Stimulated activated naive CD8-positive, alpha-beta T cell treated with anti-CD3 and anti-CD28 coated beads, Interleukin-15, Interleukin-2, amounts not matched to agents 100 U/mL and 50 U/mL, for 24 hours (primary cell): Measurements from ENCODE around the gene SPANXN2.
"Not testable (repeated sequence)": the region's sequence is repeated elsewhere in the genome, so short reads cannot be mapped to it uniquely, and the experiment has no call there.

ENCODE experiments used
- ATAC-seq: fragments of 150-1000 bp; cut with Tn5 transposase; one replicate; pipeline ENCODE4 v1.10.0; 2021
- DNase-seq: peaks from one replicate; pipeline ENCODE4 v3.0.0; 2021

SPANXN2 gene, protein sequence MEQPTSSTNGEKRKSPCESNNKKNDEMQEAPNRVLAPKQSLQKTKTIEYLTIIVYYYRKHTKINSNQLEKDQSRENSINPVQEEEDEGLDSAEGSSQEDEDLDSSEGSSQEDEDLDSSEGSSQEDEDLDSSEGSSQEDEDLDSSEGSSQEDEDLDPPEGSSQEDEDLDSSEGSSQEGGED

DNA sequence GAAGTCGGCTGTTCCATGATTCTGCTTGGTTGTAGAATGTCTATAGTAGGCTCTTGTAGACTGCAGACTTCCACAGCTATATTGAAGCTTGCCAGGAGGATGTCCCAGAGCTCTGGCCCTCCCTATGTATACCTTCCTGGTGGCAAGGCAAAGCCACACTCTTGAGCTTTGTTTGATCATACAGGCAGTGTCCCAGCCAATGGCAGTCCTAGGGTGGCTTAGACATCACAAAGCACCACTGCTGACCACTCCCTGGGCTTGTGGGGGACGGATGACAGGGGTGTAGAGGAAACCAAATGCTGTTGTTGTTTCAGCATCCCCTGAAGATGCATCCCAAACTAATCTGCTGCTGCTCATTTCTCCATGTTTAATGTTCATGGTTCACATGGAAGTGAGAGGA lies at the start of gene SPANXN2:
Gene SPANXN2, minus strand, starts transcription at position 101 of the 400 bp plus-strand sequence. Its CDS starts 84 bp downstream, at position 17.
- not testable (repeated sequence) for DNase-seq, ATAC-seq

- no peak for ATAC-seq
- DNase-seq, result no peak
Observed at GRCh38 chrX:143768976-143769375, 48.4 kb upstream of the SPANXN2 start.

GRCh38 chrX:143767789-143768188 lies 47.2 kb upstream of the SPANXN2 start:
- not testable (repeated sequence) for DNase-seq, ATAC-seq

DNA sequence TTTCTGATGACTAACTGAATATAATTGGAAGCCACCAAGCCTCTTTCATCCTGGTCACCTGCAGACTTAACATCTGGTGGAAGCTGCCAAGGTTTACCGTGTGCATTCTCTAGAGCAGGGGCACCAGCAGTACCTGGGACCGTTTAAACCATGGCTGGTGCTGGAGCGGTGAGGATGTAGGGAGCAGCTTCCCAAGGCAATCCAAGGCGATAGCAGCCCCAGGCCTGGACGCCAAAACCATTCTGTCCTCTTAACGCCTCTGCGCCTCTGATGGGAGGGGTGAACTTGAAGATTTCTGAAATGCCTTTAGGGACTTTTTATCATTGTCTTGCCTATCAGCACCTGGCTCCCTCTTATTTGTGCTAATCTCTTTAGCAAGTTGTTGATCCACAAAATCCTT lies 37.3 kb upstream of the SPANXN2 start:
- DNase-seq (no peak), ATAC-seq (no peak)

DNA sequence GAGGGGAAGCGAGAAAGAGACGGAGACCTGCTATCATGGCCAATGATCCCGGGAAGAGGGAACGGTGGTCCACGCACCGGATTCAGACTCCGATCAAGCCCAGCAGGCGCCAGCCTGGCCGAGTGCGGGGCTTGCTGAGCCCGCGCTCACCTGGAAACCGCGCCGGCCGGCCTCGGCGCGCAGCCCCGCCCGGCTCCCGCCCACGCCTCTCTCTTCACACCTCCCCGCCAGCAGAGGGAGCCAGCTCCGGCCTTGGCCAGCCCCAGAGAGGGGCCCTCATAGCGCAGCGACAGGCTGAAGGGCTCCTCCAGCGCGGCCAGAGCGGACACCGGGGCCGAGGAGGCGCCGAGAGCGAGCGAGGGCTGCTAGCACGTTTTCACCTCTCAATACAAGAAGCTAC lies 36.8 kb upstream of the SPANXN2 start:
- ATAC-seq (no peak), DNase-seq (no peak)

GRCh38 chrX:143754183-143754582 lies 33.6 kb upstream of the SPANXN2 start:
- no peak for ATAC-seq
- DNase-seq, result no peak

DNA sequence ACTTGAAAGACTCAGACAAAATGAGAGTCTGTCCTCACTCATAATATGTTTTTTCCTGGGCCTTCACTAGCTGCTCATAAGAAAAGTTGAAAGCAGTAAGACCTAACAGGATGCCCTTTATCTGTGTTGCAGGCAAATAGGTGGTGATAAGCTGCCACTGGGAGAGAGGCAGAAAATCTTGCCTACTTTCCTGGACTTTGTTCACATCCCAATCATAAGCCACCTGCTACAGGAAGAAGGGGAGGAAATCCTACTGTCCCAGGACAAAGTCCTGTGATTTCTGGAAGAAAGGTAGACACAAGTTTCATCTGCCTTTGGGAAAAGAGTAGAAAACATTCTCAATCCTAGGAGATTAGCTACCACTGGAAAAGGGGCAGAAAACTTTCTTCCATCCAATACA lies 13.3 kb upstream of the SPANXN2 start:
- DNase-seq (no peak), ATAC-seq (no peak)

DNA sequence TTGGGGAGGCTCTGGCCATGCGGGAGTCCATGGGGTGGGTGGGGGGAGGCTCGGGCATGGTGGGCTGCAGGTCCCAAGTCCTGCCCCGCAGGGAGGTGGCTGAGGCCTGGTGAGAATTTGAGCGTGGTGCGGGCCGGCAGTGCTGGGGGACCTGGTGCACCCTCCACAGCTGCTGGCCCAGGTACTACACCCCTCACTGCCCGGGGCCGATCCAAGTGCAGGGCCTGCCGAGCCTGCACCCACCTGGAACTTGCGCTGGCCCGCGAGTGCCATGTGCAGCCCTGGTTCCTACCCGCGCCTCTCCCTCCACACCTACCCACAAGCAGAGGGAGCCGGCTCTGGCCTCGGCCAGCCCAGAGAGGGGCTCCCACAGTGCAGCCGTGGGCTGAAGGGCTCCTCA lies 5.7 kb upstream of the SPANXN2 start:
- DNase-seq, result no peak

DNA sequence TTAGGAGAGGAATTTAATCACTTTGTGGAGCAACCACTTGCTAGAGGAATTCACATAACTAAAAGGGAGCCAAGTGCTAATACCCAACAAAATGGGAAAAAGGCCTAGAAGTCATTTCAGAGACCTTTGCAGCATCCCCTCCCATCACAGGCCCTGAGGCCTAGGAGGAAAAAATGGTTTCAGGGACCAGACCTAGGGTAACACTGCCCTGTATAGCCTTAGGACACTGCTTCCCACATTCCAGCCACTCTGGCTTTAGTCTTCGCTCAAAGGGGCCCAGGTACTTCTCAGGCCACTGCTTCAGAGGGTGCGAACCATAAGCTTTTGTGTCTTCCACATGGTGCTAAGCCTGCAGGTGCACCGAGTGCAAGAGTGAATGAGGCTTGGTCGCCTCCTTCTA lies 19.1 kb downstream of the SPANXN2 start:
- no peak for DNase-seq
- ATAC-seq, result no peak

More for the DNA sequence above, 5.7 kb upstream of the SPANXN2 start:
- ATAC-seq, result no peak

DNA sequence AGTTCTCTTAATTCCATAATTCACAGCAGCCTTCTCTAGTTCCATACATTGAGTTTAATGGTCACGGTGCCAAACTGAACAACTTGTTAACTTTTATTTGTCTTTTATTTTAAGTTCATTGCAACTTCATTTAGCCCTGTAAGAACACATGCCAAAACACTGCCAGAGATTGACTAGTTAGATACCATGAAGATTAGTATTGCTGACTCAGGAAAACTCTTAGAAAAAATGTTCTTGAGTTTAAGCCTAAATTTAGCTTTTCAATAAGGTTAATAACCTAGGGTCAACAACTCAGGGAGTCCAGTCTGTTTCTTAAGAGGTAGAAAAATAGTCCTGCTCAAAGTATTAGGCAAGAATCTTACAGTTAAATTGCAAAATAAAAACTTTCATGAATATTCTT lies 25.7 kb downstream of the SPANXN2 start:
- ATAC-seq (no peak), DNase-seq (no peak)

GRCh38 chrX:143683486-143683885 lies 37.1 kb downstream of the SPANXN2 start:
- ATAC-seq, result no peak
- no peak for DNase-seq

DNA sequence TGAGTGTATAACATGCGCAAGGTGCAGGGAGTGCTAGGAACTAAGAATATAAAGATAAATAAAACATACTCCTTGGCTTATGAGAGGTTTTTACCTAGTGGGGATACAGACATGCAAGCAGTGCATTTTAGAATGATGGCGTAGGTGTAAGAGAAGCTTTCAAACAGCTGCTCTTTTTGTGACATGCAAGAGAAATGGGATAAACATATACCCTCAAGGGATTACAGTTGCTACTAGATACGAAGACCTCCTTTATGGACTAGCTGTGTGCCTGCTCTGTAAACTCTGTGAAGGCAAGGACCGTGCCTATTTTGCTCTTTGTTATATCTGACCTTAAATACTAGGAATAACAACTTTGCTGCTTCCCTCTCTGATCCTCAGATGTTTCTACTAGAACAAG lies 45.6 kb downstream of the SPANXN2 start:
- ATAC-seq, result no peak

GRCh38 chrX:143669395-143669794 lies 51.2 kb downstream of the SPANXN2 start:
- ATAC-seq, result no peak
- DNase-seq, result no peak

More for the DNA sequence above, 45.6 kb downstream of the SPANXN2 start:
- no peak for DNase-seq

GRCh38 chrX:143664302-143664701 lies 56.2 kb downstream of the SPANXN2 start:
- ATAC-seq, result no peak

GRCh38 chrX:143663755-143664154 lies 56.8 kb downstream of the SPANXN2 start:
- DNase-seq (no peak), ATAC-seq (no peak)

More at GRCh38 chrX:143664302-143664701, 56.2 kb downstream of the SPANXN2 start:
- no peak for DNase-seq
